Right renal pelvis (tissue), 4 donors: ENCODE measurements around the gene TRIM10. TPM values are rescaled to one million over a fixed set of nuclear protein-coding genes. Genes with fewer than 3 reads are reported as not detected.
A peak's percentile ranks its signal among the peaks of the same experiment; 100 is the strongest.

ENCODE experiments used
- DNase-seq, 4 donors: peaks; one replicate each; pipeline ENCODE4 v3.0.0-alpha.2; 2013; ENCODE audit warnings: low read depth in 4 of 4, low spot score in 3 of 4, missing footprints in 1 of 4
- polyA plus RNA-seq, 4 donors: library from polyadenylated mRNA; unstranded; fragments of 120-200 nt; gene quantifications; one replicate each; pipeline ENCODE4 v1.2.1, GENCODE V29; 2013; ENCODE audit not compliant: insufficient read length in 4 of 4

TRIM10 gene, protein sequence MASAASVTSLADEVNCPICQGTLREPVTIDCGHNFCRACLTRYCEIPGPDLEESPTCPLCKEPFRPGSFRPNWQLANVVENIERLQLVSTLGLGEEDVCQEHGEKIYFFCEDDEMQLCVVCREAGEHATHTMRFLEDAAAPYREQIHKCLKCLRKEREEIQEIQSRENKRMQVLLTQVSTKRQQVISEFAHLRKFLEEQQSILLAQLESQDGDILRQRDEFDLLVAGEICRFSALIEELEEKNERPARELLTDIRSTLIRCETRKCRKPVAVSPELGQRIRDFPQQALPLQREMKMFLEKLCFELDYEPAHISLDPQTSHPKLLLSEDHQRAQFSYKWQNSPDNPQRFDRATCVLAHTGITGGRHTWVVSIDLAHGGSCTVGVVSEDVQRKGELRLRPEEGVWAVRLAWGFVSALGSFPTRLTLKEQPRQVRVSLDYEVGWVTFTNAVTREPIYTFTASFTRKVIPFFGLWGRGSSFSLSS
- under 1 TPM; 0.47 to 0.64 (median 0.52) TPM for polyA plus RNA-seq

DNA sequence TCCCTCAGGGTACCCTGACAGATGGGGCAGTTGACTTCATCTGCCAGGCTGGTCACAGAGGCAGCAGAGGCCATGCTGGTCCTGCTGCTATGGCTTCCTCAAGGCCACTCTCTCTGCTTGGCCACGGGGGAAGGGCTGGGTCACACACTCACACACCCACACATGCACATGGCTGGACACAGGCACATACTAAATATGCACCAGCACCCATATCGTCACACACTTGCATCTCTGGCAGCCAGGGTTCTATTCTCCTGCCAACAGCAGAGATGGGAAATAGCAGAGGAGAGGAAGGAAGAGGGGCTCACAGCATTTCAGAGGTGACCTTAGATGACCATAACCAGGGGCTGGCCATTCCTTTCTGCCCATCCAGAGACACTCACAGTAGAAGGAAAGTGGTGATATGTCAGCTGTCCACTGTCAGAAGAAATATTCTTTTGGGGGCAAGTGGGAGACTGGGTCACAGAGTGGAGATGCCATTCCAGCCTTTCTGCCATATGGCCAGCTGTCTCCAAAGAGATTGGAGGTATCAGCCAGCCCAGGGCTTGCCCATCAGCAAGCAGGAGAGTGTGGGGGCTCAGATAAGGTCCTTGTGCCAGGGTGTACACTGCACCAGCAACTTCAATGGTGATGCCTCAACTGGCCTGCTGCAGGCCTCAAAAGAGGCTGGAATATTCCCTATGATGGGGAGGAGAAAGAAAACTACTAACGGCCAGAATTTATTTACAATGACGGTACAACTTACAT lies at the start of gene TRIM10:
Gene TRIM10, minus strand, starts transcription at position 427 of the 747 bp plus-strand sequence. Its CDS starts 353 bp downstream, at position 74.
- DNase-seq = no peak

- no peak for DNase-seq
Observed at GRCh38 chr6:30207619-30208295, 46.7 kb upstream of the TRIM10 start.

GRCh38 chr6:30206799-30207618 lies 46.0 kb upstream of the TRIM10 start:
- DNase-seq = peak in 2 of 4 donors; percentile 14 to 18

DNA sequence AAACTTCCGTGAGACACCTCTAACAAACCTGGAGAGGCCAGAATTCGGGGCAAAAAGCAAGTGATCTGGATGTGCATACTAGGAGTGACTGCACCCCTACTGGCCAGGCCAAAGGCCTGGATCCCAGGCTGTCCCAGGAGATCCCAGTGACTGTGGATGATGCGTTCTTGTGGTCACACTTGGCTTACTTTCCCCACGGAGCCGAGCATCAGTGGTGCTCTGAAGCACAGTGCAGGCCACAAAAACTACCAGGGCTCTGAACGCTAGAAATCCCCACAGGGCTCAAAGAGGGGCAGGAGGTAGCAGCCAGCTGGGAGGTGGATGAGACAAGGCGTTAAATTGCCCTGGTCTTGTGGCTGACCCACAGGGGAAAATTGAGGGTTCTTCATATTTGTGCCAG lies 45.1 kb upstream of the TRIM10 start:
- DNase-seq = no peak

- no peak for DNase-seq
Observed at GRCh38 chr6:30204116-30204515, 43.1 kb upstream of the TRIM10 start.

DNA sequence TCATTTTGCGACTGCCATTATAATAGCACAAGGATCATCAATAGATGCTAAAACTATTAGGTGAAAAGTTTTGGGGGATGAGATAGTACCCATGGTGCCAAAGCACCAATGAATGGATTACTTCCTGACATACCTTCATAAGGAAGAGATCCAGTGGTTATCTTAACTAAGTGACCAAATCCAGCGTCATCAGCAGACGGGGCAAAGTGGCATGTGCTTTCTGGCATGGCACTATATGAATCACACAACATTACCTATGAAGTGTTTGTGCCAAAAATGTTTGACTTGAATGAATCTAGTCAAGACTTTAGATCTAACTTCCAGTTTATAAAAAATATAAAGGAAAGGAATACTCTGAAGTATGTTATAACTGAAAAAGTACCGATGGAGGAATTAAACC lies 41.4 kb upstream of the TRIM10 start:
- DNase-seq = no peak

DNA sequence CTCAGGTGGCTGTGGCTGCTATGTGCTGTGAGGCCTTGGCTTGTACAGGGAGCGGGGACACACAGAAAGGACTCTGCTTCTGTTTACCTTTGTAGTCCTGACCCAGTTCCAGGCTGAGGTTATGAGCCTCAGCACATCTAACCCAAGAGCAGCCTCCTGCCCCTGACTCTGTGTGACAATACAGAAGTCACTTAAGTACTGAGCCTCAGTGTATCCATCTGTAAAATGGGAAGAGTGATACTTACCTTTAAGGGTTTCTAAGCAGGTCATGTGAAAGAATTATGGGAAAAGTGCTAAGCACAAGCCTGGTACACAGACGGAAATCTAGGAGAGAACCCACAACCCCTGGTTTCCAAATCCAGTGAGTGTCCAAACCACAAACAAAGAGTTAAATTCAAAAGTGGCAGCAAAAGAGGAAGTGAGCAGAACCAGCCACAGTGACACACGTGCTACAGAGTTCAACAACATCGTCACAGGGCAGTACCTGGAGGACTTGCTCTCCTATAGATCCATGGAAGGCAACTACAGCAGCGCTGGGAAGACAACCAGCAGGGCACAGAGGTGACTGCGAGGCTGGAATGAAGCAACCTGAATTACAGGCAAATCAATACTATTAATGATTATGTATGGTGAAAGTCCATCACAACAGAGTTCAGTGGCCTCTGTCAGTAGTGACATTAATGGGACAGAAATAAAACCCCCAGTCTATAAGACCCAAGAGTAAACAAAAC lies 39.7 kb upstream of the TRIM10 start:
- no peak for DNase-seq

DNA sequence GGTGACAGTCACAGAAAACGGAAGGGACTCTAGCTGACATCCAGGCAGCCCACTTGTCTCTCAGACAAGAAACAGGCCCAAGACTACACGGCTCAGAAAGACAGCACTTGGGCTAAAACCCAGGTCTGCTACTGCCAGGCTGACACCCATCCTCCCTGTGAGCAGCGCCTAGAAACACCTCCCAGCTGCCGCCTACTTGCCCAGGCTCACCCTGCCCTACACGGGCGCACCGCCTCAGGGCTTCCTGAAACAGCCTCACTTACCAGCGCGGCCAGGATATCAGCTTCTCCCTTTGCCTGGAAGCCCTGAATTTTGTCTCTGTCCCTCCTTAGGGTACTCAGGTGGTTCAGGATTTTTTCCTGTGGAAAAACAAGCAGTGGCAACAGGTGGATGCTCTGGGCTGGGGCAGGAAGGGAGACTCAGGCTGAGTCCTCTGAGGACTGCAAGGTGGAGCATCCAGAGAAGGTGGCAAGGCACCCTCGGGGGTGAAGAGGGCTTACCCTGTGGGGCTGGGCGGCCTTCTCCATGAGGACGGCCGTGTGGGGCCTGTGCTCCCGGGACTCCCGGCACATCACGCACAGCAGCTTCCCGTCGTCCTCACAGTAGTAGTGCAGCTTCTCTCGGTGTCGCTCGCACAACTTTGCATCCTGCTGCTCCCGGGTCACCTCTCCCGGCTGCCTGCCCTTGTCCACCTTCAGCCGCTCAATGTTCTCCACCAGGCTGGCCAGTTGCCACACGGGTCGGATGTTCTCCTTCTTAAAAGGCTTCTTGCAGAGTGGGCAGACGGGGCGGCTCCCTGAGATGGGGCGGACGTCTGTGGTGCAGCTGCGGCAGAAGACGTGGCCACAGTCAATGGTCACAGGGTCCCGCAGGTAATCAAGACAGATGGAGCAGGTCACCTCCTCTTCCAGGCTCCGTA lies 37.4 kb upstream of the TRIM10 start:
- DNase-seq = no peak

- no peak for DNase-seq
Observed at GRCh38 chr6:30196376-30196775, 35.4 kb upstream of the TRIM10 start.

GRCh38 chr6:30195951-30196350 lies 34.9 kb upstream of the TRIM10 start:
- DNase-seq = no peak

GRCh38 chr6:30194797-30195690 lies 34.0 kb upstream of the TRIM10 start:
- no peak for DNase-seq

DNA sequence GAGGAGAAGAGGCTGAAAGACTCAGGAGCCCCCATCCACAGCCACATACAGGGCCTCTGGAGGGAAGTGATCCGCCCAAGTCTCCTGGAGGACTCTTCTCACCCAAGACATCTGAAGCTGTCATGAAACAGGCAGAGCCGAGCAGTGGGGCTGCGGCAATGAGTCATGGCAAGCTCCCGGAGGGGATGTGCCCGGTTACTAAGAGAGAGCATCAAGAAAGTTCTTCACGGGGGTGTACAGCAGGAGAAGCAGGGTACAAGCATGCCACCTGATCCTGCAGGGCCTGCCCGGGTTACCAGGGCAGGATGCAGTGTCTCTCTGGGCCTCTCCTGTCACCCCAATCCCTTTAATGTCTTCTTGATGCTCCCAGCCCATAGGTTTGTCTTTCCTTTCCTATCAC lies 31.1 kb upstream of the TRIM10 start:
- no peak for DNase-seq

DNA sequence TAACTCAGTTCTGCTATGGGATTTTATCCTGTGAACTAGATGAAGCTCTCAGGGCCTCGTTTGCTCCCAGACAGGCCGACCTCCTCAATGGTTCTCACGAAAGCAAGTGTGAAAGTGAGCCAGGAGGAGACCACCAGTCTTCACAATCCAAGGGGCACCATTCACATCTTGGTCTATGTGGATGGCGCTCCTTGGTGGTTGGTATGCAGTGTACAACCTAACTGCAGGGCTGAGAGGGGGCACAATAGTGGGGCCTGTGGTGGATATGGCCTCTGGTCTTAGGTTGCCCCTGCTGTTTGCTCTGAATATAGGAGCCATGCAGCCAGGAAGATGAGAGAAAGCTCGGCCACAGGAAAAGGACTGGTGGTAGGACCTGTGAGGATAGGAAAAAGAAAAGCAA lies 27.5 kb upstream of the TRIM10 start:
- no peak for DNase-seq

DNA sequence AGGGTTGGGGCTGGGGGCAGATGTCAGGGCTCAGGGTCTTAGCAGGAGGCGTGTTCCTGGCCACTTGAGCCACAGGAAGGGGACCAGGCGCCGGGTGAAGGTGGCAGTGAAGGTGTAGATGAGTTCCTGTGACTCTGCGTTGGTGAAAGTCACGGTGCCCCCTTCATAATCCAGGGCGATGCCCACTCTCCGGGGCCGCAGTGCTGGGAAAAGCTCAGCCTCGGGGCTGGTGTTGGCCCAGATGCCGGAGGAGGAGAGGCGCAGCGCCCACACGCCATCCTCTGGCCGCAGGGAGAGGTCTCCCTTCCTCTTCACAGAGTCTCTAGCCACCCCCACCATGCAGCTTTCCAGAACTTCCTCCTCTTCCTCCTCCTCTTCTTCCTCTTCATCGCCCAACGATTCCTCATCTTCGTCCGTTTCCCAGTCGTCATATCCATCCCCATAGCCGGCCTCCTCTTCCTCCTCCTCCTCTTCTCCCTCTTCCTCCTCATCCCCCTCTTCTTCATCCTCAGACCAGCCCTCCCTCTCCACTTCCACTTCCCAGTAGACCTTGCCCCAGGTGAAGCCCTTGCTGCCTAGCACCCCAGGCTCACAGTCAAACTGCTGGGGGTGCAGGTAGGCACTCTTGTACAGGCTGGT lies 25.0 kb upstream of the TRIM10 start:
- DNase-seq = no peak

- no peak for DNase-seq
Observed at GRCh38 chr6:30184417-30185031, 23.5 kb upstream of the TRIM10 start.

GRCh38 chr6:30180145-30180544 lies 19.1 kb upstream of the TRIM10 start:
- DNase-seq = no peak

DNA sequence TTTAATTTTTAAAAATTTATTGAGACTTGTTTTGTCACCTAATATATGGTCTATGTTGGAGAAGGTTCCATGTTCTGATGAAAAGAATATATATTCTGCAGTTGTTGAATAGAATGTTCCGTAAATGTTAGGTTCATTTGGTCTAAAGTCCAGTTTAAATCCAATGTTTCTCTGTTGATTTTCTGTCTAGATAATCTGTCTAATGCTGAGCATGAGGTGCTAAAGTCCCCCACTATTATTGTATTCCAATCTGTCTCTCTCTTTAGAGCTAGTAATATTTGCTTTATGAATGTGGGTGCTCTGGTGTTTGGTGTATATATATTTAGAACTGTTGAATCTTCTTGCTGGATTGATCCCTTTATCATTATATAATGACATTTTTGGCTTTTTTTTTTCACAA lies 17.8 kb upstream of the TRIM10 start:
- DNase-seq = no peak
